RWPE1 (cell line): ENCODE measurements around the gene GPR179.
A peak's percentile ranks its signal among the peaks of the same experiment; 100 is the strongest.

Source experiments
- CTCF ChIA-PET: fragments of 350-600 bp; sonication (Branson Sonifier 250); formaldehyde crosslinking; extraction: SDS; loops from one replicate; lab custom pipeline; 2021; lab: Yijun Ruan, JAX
- POLR2A ChIA-PET: fragments of 400-600 bp; formaldehyde crosslinking; extraction: SDS; loops from one replicate; lab custom pipeline; 2020; ENCODE audit warnings: antibody characterized with exemption; ENCODE audit not compliant: low non-redundant PET; lab: Yijun Ruan, JAX
- DNase-seq: peaks from one replicate; pipeline ENCODE4 v3.0.0; 2012; ENCODE audit warnings: low spot score
- H3K27ac ChIP-seq: fragments of 450-650 bp; 2 replicates; pipeline ENCODE4 v1.5.1; 2017
- CTCF ChIP-seq: fragments of 450-650 bp; conservative IDR thresholded peaks from 2 replicates; pipeline ENCODE4 v1.5.1; 2017; ENCODE audit warnings: low read depth, mild to moderate bottlenecking

GPR179 gene

GRCh38 chr17:38324772-38325171 lies 19.0 kb downstream of the GPR179 start:
- ChIA-PET POLR2A (no interaction called here), CTCF (interaction anchor here (1.4 kb wide), 1 partner anchor 8 kb away, joined by 5 read pairs; no protein-coding TSS in a partner anchor)
- no peak for DNase-seq
- no peak for TF ChIP-seq CTCF
- no peak overlapping the region for H3K27ac ChIP-seq

- ChIA-PET CTCF (interaction anchor here (1.4 kb wide), 1 partner anchor 9 kb away, joined by 5 read pairs; no protein-coding TSS in a partner anchor), POLR2A (interaction anchor here (0.9 kb wide), 1 partner anchor 17 kb away, joined by 3 read pairs; no protein-coding TSS in a partner anchor)
- DNase-seq = no peak
- H3K27ac ChIP-seq = no peak overlapping the region
- no peak for TF ChIP-seq CTCF
Observed at GRCh38 chr17:38324141-38324697, 19.5 kb downstream of the GPR179 start.

- ChIA-PET POLR2A (no interaction called here), CTCF (interaction anchor here (0.9 kb wide), 1 partner anchor 9 kb away, joined by 3 read pairs; no protein-coding TSS in a partner anchor)
- H3K27ac ChIP-seq = no peak overlapping the region
- no peak for DNase-seq
- no peak for TF ChIP-seq CTCF
Observed at GRCh38 chr17:38322897-38323296, 20.9 kb downstream of the GPR179 start.

DNA sequence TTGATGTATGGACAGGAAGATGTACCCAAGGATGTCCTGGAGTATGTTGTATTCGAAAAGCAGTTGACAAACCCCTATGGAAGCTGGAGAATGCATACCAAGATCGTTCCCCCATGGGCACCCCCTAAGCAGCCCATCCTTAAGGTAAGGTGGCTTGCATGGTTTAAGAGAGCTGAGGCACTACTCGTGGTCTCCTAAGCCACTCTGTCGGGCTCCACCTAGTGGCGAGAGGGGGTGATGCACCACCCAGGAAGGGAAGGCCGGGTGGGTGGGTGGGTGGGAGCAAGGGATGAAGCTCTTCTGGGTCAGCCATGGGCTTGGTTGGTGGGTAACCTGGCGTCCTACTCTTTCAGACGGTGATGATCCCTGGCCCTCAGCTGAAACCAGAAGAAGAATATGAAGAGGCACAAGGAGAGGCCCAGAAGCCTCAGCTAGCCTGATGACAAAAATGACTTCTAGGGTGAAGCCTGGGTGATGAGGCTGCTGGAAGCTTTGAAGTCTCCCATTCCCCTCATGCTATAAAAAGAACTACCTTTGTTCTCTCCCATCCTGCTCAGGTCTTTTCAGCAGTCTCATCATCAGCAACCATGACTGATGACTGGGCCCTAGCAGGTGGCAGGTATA lies 21.5 kb downstream of the GPR179 start:
- DNase-seq = peak; percentile 70
- H3K27ac ChIP-seq = no peak overlapping the region
- TF ChIP-seq CTCF = peak; percentile 83
- POLR2A ChIA-PET = no interaction called here
- CTCF ChIA-PET = interaction anchor here (0.7 to 1.0 kb wide), 3 partner anchors 9 to 731 kb away, joined by 3 to 4 read pairs (median 3); no protein-coding TSS in a partner anchor

GRCh38 chr17:38320482-38320881 lies 23.3 kb downstream of the GPR179 start:
- POLR2A ChIA-PET = no interaction called here
- H3K27ac ChIP-seq = no peak overlapping the region
- CTCF ChIA-PET = interaction anchor here (0.6 to 1.0 kb wide), 2 partner anchors 34 to 103 kb away, joined by 3 to 4 read pairs; no protein-coding TSS in a partner anchor
- TF ChIP-seq CTCF = no peak
- peak; percentile 16 for DNase-seq

DNA sequence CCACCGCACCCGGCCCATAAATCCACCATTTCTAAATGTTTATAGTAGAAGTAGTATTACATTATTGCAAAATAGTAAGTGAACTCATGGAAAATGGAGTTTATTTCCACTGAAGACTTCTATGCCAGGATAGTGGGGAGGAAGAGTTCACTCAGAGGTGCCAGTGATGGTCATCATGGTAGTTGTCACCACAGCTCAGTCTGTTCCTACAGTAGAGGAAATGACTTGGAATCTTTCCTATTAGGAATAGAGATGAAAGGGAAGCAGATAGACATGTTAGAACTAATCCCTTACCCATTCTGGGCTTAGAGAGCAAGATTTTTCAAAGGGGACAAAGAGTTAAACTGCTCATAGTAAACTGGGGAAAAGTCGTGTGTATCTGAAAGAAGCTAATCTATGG lies 26.7 kb downstream of the GPR179 start:
- POLR2A ChIA-PET = interaction anchor here (0.6 kb wide), 1 partner anchor 11 kb away, joined by 3 read pairs; no protein-coding TSS in a partner anchor
- no peak for TF ChIP-seq CTCF
- CTCF ChIA-PET = no interaction called here

More for the DNA sequence above, 26.7 kb downstream of the GPR179 start:
- DNase-seq = no peak
- H3K27ac ChIP-seq = peak overlapping the region; percentile 35; the same call in 1 of the 2 replicates
